ENCODE measurements around the gene LDLRAD2. TPM values are rescaled to one million over a fixed set of nuclear protein-coding genes. Genes with fewer than 3 reads are reported as not detected.

LDLRAD2 gene
- total RNA-seq, 1 experiment from 2014 or later, result not detected

- H3K9me3 ChIP-seq (ENCODE audit: control insufficient read depth in 1 of 2, insufficient read depth in 1 of 2, low read depth in 1 of 2, low read length in 2 of 2), result no peaks in the 10 kb centered on the region
- no peaks in the 10 kb centered on the region for H4K20me1 ChIP-seq (ENCODE audit: insufficient read depth)
- H3K36me3 ChIP-seq (ENCODE audit: control insufficient read depth in 1 of 2, insufficient read depth in 2 of 2, low read length in 2 of 2), result no peaks in the 10 kb centered on the region
- no peaks in the 10 kb centered on the region for H3K9me2 ChIP-seq (ENCODE audit: insufficient read depth)
- H3K4me3 ChIP-seq (replicated peaks in 1 of 2; ENCODE audit: low read depth in 1 of 2, low read length in 2 of 2), result no peak overlapping the region
- CTCF ChIA-PET, result no interaction called here
- TF ChIP-seq YY1 (IDR thresholded peaks at IDR 0.05; ENCODE audit: extremely low read depth, insufficient replicate concordance, low read depth, low read length), result no peak
- TF ChIP-seq RAD21 (IDR thresholded peaks at IDR 0.05; ENCODE audit: low read depth), result no peak
- no peak for TF ChIP-seq ZNF274 (IDR thresholded peaks at IDR 0.05; ENCODE audit: low read depth, low read length)
- TF ChIP-seq MAX (IDR thresholded peaks at IDR 0.05), result no peak
- TF ChIP-seq SP1 (IDR thresholded peaks at IDR 0.05; ENCODE audit: low read depth), result no peak
- TF ChIP-seq POLR2AphosphoS5 (IDR thresholded peaks at IDR 0.05; ENCODE audit: low read depth, low read length), result no peak
- TF ChIP-seq REST (IDR thresholded peaks at IDR 0.05; ENCODE audit: low read depth), result no peak
- no peak for TF ChIP-seq TCF7L2 (IDR thresholded peaks at IDR 0.05; ENCODE audit: borderline replicate concordance, extremely low read depth, insufficient read depth, insufficient read length)
- TF ChIP-seq JUND (IDR thresholded peaks at IDR 0.05), result no peak
- TF ChIP-seq ELF1 (IDR thresholded peaks at IDR 0.05; ENCODE audit: borderline replicate concordance, low read depth), result no peak
- TF ChIP-seq ZFX (IDR thresholded peaks at IDR 0.05), result no peak
- TF ChIP-seq SRF (IDR thresholded peaks at IDR 0.05; ENCODE audit: low read depth), result no peak
- TF ChIP-seq EZH2 (IDR thresholded peaks at IDR 0.05), result no peak
- TF ChIP-seq CEBPB (IDR thresholded peaks at IDR 0.05; ENCODE audit: low read depth), result no peak
- TF ChIP-seq POLR2A (IDR thresholded peaks at IDR 0.05; ENCODE audit: borderline replicate concordance, extremely low read depth, insufficient read depth, insufficient read length), result no peak
- no peak for TF ChIP-seq CTCF (IDR thresholded peaks at IDR 0.05 in 2 of 3, conservative IDR thresholded peaks at IDR 0.05 in 1 of 3; ENCODE audit: borderline replicate concordance in 1 of 3, insufficient read depth in 1 of 3, low read depth in 2 of 3, low read length in 2 of 3)
- TF ChIP-seq ATF3 (IDR thresholded peaks at IDR 0.05), result no peak
- TF ChIP-seq CBX3 (IDR thresholded peaks at IDR 0.05; ENCODE audit: low read depth), result no peak
- intact Hi-C loops (cut with micrococcal nuclease), result no loop called here
- H3K4me1 ChIP-seq (ENCODE audit: control insufficient read depth in 1 of 2, insufficient read depth in 2 of 2, low read length in 2 of 2), result peaks cover 11 to 23% of the 10 kb centered on the region in 2 experiments; a peak in 3 of 4 replicates
- RAD21 ChIA-PET (ENCODE audit: low non-redundant PET in 1 of 2, low total read pairs in 2 of 2, uncharacterized antibody in 2 of 2, unreplicated experiment in 2 of 2), result no interaction called here
- ATAC-seq (no peak), DNase-seq (ENCODE audit: low read depth, low spot score) (no peak)
- H2AFZ ChIP-seq (ENCODE audit: low read depth, low read length, poor library complexity, severe bottlenecking), result no peak overlapping the region
- H3K27ac ChIP-seq (ENCODE audit: low read depth, low read length), result no peak overlapping the region
- H3K27me3 ChIP-seq (ENCODE audit: insufficient read depth, low read length), result no peaks in the 10 kb centered on the region
- no peak overlapping the region for H3K9ac ChIP-seq (ENCODE audit: low read length)
- BruUV-seq (replicated peaks), result no TSS peak
- H3K4me2 ChIP-seq (ENCODE audit: low read length), result no peak overlapping the region
- POLR2A ChIA-PET, result no interaction called here
- no peaks in the 10 kb centered on the region for H3K79me2 ChIP-seq (ENCODE audit: insufficient read depth, low read length)
Observed at GRCh38 chr1:21815724-21816321, 3.8 kb downstream of the LDLRAD2 start.

All from HCT116 (cell line).